Measurements from ENCODE around the gene USP6NL. TPM values are rescaled to one million over a fixed set of nuclear protein-coding genes. Genes with fewer than 3 reads are reported as not detected.

The USP6NL gene
- polyA plus RNA-seq, 4 donors: 4.1 to 18.1 (median 6.5) TPM

DNA sequence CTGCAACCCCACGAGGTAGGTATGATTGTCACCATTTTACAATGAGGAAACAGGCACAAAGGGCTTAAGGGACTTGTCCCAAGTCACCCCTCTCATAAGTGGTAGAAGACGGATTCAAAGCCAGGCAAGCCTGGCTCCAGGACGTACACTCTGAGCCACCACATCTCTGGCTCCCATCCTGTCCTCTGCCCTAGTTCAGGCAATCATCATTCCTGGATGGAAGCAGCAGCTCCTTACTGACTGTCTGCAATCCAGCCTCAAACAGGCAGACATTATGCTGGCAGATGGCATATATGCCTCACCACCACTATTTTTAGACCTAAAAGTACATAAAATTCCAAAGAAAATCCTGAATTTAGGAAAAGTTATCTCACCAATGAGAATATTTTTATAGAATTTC lies 100.7 kb downstream of the USP6NL start:
- Histone ChIP-seq H3K27ac (ENCODE audit: low read depth in 1 of 3, low read length in 2 of 3) (no peak overlapping the region), H3K4me1 (ENCODE audit: control insufficient read depth in 3 of 3, insufficient read depth in 2 of 3, low read depth in 1 of 3, low read length in 2 of 3) (no peaks in the 10 kb centered on the region), H3K27me3 (ENCODE audit: control insufficient read depth in 3 of 3, insufficient read depth in 3 of 3, low read length in 3 of 3) (no peaks in the 10 kb centered on the region), H3K4me3 (ENCODE audit: low read depth in 1 of 3, low read length in 3 of 3) (no peak overlapping the region), H3K9me3 (ENCODE audit: control insufficient read depth in 2 of 2, insufficient read depth in 1 of 2, low read depth in 1 of 2, low read length in 1 of 2) (no peaks in the 10 kb centered on the region), H3K36me3 (ENCODE audit: control insufficient read depth in 3 of 3, insufficient read depth in 2 of 3, low read depth in 1 of 3, low read length in 3 of 3) (peaks cover 0 to 6% (median 0%) of the 10 kb centered on the region in 3 donors)
- DNase-seq (no peak), FAIRE-seq (no peak)
- WGBS, 3 donors: 75 to 88% (median 87%) methylated on average over 3 of the region's 3 CpGs

DNA sequence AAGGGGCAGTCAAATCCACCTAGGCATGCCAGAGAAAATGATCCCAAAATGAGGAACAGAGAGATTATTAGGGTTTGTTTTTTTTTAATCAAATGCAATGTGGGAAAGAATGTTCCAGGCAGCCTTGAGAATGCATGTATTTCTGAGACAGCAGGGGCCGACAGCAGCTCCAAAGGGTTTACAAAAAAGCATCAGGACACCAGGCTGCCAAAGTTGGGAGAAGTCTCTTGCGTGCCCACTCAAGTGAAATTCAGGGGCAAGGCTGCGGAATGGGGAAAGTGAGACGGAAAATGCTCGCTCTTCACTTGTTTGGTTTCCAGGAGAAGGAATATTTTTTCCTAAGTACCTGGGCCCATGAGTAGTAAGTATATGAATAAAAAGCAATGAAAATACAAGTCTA lies 101.2 kb downstream of the USP6NL start:
- FAIRE-seq (no peak), DNase-seq (no peak)
- no peaks in the 10 kb centered on the region for H3K27me3 ChIP-seq (ENCODE audit: control insufficient read depth in 3 of 3, insufficient read depth in 3 of 3, low read length in 3 of 3)
- no peak overlapping the region for H3K27ac ChIP-seq (ENCODE audit: low read depth in 1 of 3, low read length in 2 of 3)
- H3K4me3 ChIP-seq (ENCODE audit: low read depth in 1 of 3, low read length in 3 of 3): no peak overlapping the region
- H3K36me3 ChIP-seq (ENCODE audit: control insufficient read depth in 3 of 3, insufficient read depth in 2 of 3, low read depth in 1 of 3, low read length in 3 of 3): peaks cover 0 to 6% (median 0%) of the 10 kb centered on the region in 3 donors
- 90 to 96% (median 95%) methylated on average over 5 of the region's 5 CpGs for WGBS, 3 donors
- H3K4me1 ChIP-seq (ENCODE audit: control insufficient read depth in 3 of 3, insufficient read depth in 2 of 3, low read depth in 1 of 3, low read length in 2 of 3): no peaks in the 10 kb centered on the region
- no peaks in the 10 kb centered on the region for H3K9me3 ChIP-seq (ENCODE audit: control insufficient read depth in 2 of 2, insufficient read depth in 1 of 2, low read depth in 1 of 2, low read length in 1 of 2)

DNA sequence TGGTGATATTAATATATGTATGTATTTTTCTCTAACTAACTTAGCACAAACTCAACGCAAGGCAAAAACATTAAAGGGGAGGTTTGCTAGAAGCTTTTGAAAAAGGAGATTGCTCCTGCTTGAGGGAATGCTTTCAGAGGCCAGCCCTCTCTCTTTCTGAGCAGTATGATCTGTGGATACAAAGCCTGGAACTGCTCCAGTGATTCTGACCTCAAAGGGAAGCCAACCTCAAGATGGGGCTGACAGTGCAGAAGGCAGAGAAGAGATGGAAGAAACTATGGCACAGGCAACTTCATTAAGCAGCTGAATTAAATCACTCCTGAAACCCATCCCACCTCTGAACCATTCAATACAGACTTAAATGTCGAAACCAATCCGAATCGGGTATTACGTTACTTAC lies 102.4 kb downstream of the USP6NL start:
- 95 to 99% (median 98%) methylated on average over 5 of the region's 5 CpGs for WGBS, 3 donors
- H3K36me3 ChIP-seq (ENCODE audit: control insufficient read depth in 3 of 3, insufficient read depth in 2 of 3, low read depth in 1 of 3, low read length in 3 of 3): peaks cover 0 to 6% (median 0%) of the 10 kb centered on the region in 3 donors
- H3K27ac ChIP-seq (ENCODE audit: low read depth in 1 of 3, low read length in 2 of 3): no peak overlapping the region
- no peaks in the 10 kb centered on the region for H3K4me1 ChIP-seq (ENCODE audit: control insufficient read depth in 3 of 3, insufficient read depth in 2 of 3, low read depth in 1 of 3, low read length in 2 of 3)
- FAIRE-seq: no peak
- no peaks in the 10 kb centered on the region for H3K27me3 ChIP-seq (ENCODE audit: control insufficient read depth in 3 of 3, insufficient read depth in 3 of 3, low read length in 3 of 3)
- DNase-seq: no peak
- H3K4me3 ChIP-seq (ENCODE audit: low read depth in 1 of 3, low read length in 3 of 3): no peak overlapping the region
- H3K9me3 ChIP-seq (ENCODE audit: control insufficient read depth in 2 of 2, insufficient read depth in 1 of 2, low read depth in 1 of 2, low read length in 1 of 2): no peaks in the 10 kb centered on the region

DNA sequence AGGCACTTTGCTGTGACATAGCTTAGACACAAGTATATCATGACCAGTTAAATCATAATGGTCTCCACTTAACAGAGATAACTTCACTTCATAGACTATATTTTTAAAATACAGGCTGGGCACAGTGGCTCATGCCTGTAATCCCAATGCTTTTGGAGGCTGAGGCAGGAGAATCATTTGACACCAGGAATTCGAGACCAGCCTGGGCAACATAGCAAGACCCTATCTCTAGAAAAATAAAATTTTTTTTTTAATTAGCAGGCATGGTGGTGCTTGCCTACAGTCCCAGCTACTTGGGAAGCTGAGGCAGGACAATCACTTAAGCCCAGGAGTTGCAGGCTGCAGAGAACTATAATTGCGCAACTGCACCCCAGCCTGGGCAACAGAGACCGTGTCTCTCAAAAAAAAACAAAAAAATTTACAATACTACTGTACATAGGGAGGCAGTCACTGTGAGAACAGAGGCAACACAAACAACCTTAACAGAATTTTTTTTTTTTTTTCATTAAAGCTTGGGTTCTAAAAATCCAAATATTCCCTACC lies 105.1 kb downstream of the USP6NL start:
- no peaks in the 10 kb centered on the region for H3K9me3 ChIP-seq (ENCODE audit: control insufficient read depth in 2 of 2, insufficient read depth in 1 of 2, low read depth in 1 of 2, low read length in 1 of 2)
- H3K27ac ChIP-seq (ENCODE audit: low read depth in 1 of 3, low read length in 2 of 3): no peak overlapping the region
- no peak overlapping the region for H3K4me3 ChIP-seq (ENCODE audit: low read depth in 1 of 3, low read length in 3 of 3)
- DNase-seq (no peak), FAIRE-seq (no peak)
- no peaks in the 10 kb centered on the region for H3K27me3 ChIP-seq (ENCODE audit: control insufficient read depth in 3 of 3, insufficient read depth in 3 of 3, low read length in 3 of 3)
- no peaks in the 10 kb centered on the region for H3K4me1 ChIP-seq (ENCODE audit: control insufficient read depth in 3 of 3, insufficient read depth in 2 of 3, low read depth in 1 of 3, low read length in 2 of 3)
- 90 to 98% (median 92%) methylated on average over 3 of the region's 3 CpGs for WGBS, 3 donors
- H3K36me3 ChIP-seq (ENCODE audit: control insufficient read depth in 3 of 3, insufficient read depth in 2 of 3, low read depth in 1 of 3, low read length in 3 of 3): peaks cover 0 to 4% (median 0%) of the 10 kb centered on the region in 3 donors

DNA sequence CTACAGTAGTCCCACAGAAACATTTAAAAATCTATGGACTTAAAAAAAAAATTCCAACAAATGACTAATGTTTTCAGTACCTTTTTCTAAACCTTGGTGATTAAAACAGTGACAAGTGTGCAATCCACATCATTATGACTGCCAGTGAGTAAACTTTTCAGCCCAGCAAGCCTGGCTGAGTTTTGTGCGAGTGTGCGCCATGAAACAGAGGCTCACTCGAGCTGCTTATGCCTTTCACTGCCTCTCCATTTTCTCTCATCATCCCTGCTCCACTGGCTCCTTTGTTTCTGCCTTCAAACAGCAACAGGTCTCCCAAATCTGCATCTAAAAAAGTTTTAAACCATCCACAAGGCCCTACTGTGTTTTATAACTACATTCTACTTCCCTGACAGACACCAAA lies 105.8 kb downstream of the USP6NL start:
- Histone ChIP-seq H3K4me1 (ENCODE audit: control insufficient read depth in 3 of 3, insufficient read depth in 2 of 3, low read depth in 1 of 3, low read length in 2 of 3) (no peaks in the 10 kb centered on the region), H3K27ac (ENCODE audit: low read depth in 1 of 3, low read length in 2 of 3) (no peak overlapping the region), H3K27me3 (ENCODE audit: control insufficient read depth in 3 of 3, insufficient read depth in 3 of 3, low read length in 3 of 3) (no peaks in the 10 kb centered on the region), H3K4me3 (ENCODE audit: low read depth in 1 of 3, low read length in 3 of 3) (no peak overlapping the region), H3K9me3 (ENCODE audit: control insufficient read depth in 2 of 2, insufficient read depth in 1 of 2, low read depth in 1 of 2, low read length in 1 of 2) (no peaks in the 10 kb centered on the region), H3K36me3 (ENCODE audit: control insufficient read depth in 3 of 3, insufficient read depth in 2 of 3, low read depth in 1 of 3, low read length in 3 of 3) (peaks cover 0 to 4% (median 0%) of the 10 kb centered on the region in 3 donors)
- no peak for DNase-seq
- no peak for FAIRE-seq
- 78 to 98% (median 82%) methylated on average over 3 of the region's 3 CpGs for WGBS, 3 donors

DNA sequence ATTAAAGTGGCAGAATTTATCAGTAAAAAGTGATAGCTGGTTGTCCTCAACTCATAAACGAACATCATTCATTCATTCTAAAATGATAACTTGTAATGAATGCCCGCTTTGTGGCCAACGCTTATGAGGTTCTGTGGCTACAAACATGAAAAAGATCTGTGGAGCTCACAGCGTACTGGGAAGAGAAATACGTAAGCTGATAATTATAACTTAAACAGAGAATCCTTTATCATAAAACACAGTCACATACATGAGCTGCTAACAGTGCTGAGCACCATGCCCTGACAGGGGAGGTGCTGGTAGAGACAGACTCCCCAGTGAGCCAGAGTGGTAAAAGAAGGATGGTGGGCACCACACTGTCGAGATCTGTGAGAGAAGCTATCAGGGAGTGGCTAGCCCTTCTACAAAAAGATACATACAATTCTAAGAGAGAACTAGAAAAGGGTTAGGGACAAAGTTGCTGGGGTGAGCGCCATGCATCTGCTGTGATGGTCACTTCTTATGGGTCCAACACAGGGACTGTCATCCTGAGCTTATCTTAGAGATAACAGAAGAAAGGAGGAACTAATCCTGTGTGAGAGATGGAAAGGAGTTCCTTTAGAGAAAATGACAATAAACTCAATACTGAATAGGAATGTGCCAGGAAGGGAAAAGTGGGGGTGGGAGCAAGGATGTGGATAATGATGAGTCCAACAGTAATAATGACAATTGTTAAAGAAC lies 106.7 kb downstream of the USP6NL start:
- DNase-seq: no peak
- Histone ChIP-seq H3K27me3 (ENCODE audit: control insufficient read depth in 3 of 3, insufficient read depth in 3 of 3, low read length in 3 of 3) (no peaks in the 10 kb centered on the region), H3K4me1 (ENCODE audit: control insufficient read depth in 3 of 3, insufficient read depth in 2 of 3, low read depth in 1 of 3, low read length in 2 of 3) (no peaks in the 10 kb centered on the region), H3K27ac (ENCODE audit: low read depth in 1 of 3, low read length in 2 of 3) (no peak overlapping the region), H3K36me3 (ENCODE audit: control insufficient read depth in 3 of 3, insufficient read depth in 2 of 3, low read depth in 1 of 3, low read length in 3 of 3) (no peaks in the 10 kb centered on the region), H3K9me3 (ENCODE audit: control insufficient read depth in 2 of 2, insufficient read depth in 1 of 2, low read depth in 1 of 2, low read length in 1 of 2) (no peaks in the 10 kb centered on the region), H3K4me3 (ENCODE audit: low read depth in 1 of 3, low read length in 3 of 3) (no peak overlapping the region)
- WGBS, 3 donors: 92 to 96% (median 94%) methylated on average over 7 of the region's 7 CpGs
- FAIRE-seq: no peak

DNA sequence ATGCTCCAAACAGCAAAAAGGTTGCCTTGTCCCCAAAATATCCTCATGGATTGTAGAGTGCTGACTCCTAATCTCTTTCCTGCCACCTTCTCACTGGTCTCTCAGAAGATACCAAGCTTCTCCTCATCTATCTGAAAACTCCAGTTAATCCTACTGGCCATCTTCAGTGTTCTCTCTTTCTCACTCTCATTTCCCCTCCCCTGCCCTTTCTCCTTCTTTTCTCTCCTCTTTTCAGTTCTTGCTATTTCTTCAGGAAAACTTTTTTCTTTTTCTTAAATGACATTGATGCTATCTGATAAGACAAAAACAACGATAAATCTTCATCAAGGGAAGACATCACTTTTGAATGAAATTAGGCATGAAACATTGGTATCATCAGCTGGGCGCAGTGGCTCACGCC lies 109.8 kb downstream of the USP6NL start:
- Histone ChIP-seq H3K4me3 (ENCODE audit: low read depth in 1 of 3, low read length in 3 of 3) (no peak overlapping the region), H3K27me3 (ENCODE audit: control insufficient read depth in 3 of 3, insufficient read depth in 3 of 3, low read length in 3 of 3) (no peaks in the 10 kb centered on the region), H3K4me1 (ENCODE audit: control insufficient read depth in 3 of 3, insufficient read depth in 2 of 3, low read depth in 1 of 3, low read length in 2 of 3) (no peaks in the 10 kb centered on the region), H3K27ac (ENCODE audit: low read depth in 1 of 3, low read length in 2 of 3) (no peak overlapping the region), H3K9me3 (ENCODE audit: control insufficient read depth in 2 of 2, insufficient read depth in 1 of 2, low read depth in 1 of 2, low read length in 1 of 2) (no peaks in the 10 kb centered on the region), H3K36me3 (ENCODE audit: control insufficient read depth in 3 of 3, insufficient read depth in 2 of 3, low read depth in 1 of 3, low read length in 3 of 3) (peaks cover 0 to 2% (median 0%) of the 10 kb centered on the region in 3 donors)
- 83 to 97% (median 97%) methylated on average over 3 of the region's 3 CpGs for WGBS, 3 donors
- no peak for FAIRE-seq
- no peak for DNase-seq

DNA sequence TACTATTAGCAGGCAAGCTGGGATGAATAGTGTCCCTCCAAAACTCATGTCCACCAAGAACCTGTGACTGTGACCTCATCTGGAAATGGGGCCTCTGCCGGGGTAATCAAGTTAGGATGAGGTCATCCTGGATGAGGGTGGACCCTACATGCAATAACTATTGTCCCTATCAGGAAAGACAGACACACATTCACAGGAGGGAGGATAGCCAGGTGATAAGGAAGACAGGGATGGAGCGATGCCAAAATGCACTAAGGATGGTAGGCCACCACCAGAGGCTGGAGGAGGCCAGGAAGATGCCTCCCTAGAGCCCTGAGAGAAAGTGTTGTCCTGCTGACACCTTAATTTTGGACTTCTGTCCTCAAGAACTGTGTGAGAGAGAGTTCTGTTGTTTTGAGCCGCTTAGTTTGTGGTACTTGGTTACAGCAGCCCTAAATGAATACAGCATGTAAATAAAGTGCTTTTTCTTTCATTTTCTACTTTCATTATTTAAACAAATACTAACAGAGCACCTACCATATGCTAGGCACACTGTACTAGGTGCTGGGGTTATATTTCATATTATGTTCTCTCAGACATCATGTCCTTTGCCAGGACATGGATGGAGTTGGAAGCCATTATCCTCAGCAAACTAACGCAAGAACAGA lies 111.9 kb downstream of the USP6NL start:
- WGBS, 3 donors: 72 to 80% (median 74%) methylated on average over 4 of the region's 4 CpGs

More for the DNA sequence above, 111.9 kb downstream of the USP6NL start:
- Histone ChIP-seq H3K27me3 (ENCODE audit: control insufficient read depth in 3 of 3, insufficient read depth in 3 of 3, low read length in 3 of 3) (no peaks in the 10 kb centered on the region), H3K27ac (ENCODE audit: low read depth in 1 of 3, low read length in 2 of 3) (peak overlapping the region in 1 of 3 donors; percentile 65), H3K4me3 (ENCODE audit: low read depth in 1 of 3, low read length in 3 of 3) (no peak overlapping the region), H3K36me3 (ENCODE audit: control insufficient read depth in 3 of 3, insufficient read depth in 2 of 3, low read depth in 1 of 3, low read length in 3 of 3) (peaks cover 0 to 9% (median 0%) of the 10 kb centered on the region in 3 donors), H3K4me1 (ENCODE audit: control insufficient read depth in 3 of 3, insufficient read depth in 2 of 3, low read depth in 1 of 3, low read length in 2 of 3) (no peaks in the 10 kb centered on the region), H3K9me3 (ENCODE audit: control insufficient read depth in 2 of 2, insufficient read depth in 1 of 2, low read depth in 1 of 2, low read length in 1 of 2) (no peaks in the 10 kb centered on the region)
- DNase-seq: peak in 1 of 2 donors; percentile 15
- FAIRE-seq: no peak
